Spleen (tissue), 7 donors: ENCODE results near the gene MORF4L1.
"Not testable (repeated sequence)": the region's sequence is repeated elsewhere in the genome, so short reads cannot be mapped to it uniquely, and the experiment has no call there.

Experiments
- CTCF ChIP-seq, 11 experiments: fragments of 200-600 bp in 7 of 11; fragments of 450-650 bp in 4 of 11; sonication (generic) in 4 of 11; IDR thresholded peaks in 8 of 11; conservative IDR thresholded peaks in 3 of 11; 1 replicate in 7 of 11; 2 replicates in 4 of 11; pipeline versions ENCODE4 v1.4.0 to v1.8.0; 2016 to 2021; ENCODE audit warnings: antibody characterized with exemption in 11 of 11, inconsistent platforms in 4 of 11, mild to moderate bottlenecking in 1 of 11
- POLR2A ChIP-seq, 3 donors: fragments of 450-650 bp; IDR thresholded peaks; one replicate each; pipeline ENCODE4 v1.5.1; 2017; ENCODE audit warnings: antibody characterized with exemption in 3 of 3, mild to moderate bottlenecking in 1 of 3
- POLR2AphosphoS5 ChIP-seq, 3 donors: sonication (generic); formaldehyde crosslinking; IDR thresholded peaks; one replicate each; pipeline ENCODE4 v1.5.1; 2017; ENCODE audit warnings: antibody characterized with exemption in 3 of 3
- donor health status: DM: no; HTN: no; CAD: no; lungs with moderate emphysema.
- donor health status: DM: no; HTN: no; CAD: no.
- donor health status: DM: no; HTN: no; CAD: no.

GRCh38 chr15:78871483-78872127 is 1.1 kb upstream of the MORF4L1 start:
- not testable (repeated sequence) for TF ChIP-seq CTCF (IDR thresholded peaks at IDR 0.05 in 8 of 11, conservative IDR thresholded peaks at IDR 0.05 in 3 of 11); POLR2A (IDR thresholded peaks at IDR 0.05); POLR2AphosphoS5 (IDR thresholded peaks at IDR 0.05)
